Gastrocnemius medialis (tissue), 4 donors: ENCODE measurements around the gene TM9SF1. TPM values are rescaled to one million over a fixed set of nuclear protein-coding genes. Genes with fewer than 3 reads are reported as not detected.

Experiments used
- ATAC-seq, 2 donors: fragments of 150-250 bp; one replicate each; pipeline ENCODE4 v1.9.1; 2016
- DNase-seq, 2 donors: peaks; one replicate each; pipeline ENCODE4 v3.0.0-alpha.2; 2019
- H3K27ac ChIP-seq, 4 donors: fragments of 200-600 bp; sonication (generic); 1 replicate in 1 of 4; 2 replicates in 3 of 4; pipeline ENCODE4 v1.5.1; 2016 to 2018; ENCODE audit warnings: mild to moderate bottlenecking in 2 of 4, moderate library complexity in 1 of 4
- H3K27me3 ChIP-seq, 3 donors: fragments of 200-600 bp; sonication (generic) in 2 of 3; 1 replicate in 1 of 3; 2 replicates in 2 of 3; pipeline versions ENCODE4 v1.5.1 to v1.6.0; 2016 to 2019; ENCODE audit warnings: mild to moderate bottlenecking in 1 of 3, moderate library complexity in 1 of 3
- H3K36me3 ChIP-seq, 2 donors: fragments of 200-600 bp; sonication (generic) in 1 of 2; one replicate each; pipeline ENCODE4 v1.5.1; 2017 to 2018
- H3K4me1 ChIP-seq, 2 donors: fragments of 200-600 bp; sonication (generic) in 1 of 2; one replicate each; pipeline ENCODE4 v1.5.1; 2016 to 2017; ENCODE audit warnings: mild to moderate bottlenecking in 2 of 2
- H3K4me3 ChIP-seq, 4 donors: fragments of 200-600 bp; sonication (generic) in 3 of 4; 1 replicate in 1 of 4; 2 replicates in 3 of 4; pipeline ENCODE4 v1.5.1; 2016 to 2019; ENCODE audit warnings: mild to moderate bottlenecking in 2 of 4
- H3K9me3 ChIP-seq, 3 donors: fragments of 200-600 bp; sonication (generic) in 2 of 3; 1 replicate in 1 of 3; 2 replicates in 2 of 3; pipeline ENCODE4 v1.5.1; 2016 to 2019
- CTCF ChIP-seq, 5 experiments: fragments of 450-650 bp in 3 of 5; fragments of 200-600 bp in 2 of 5; sonication (generic) in 2 of 5; IDR thresholded peaks in 4 of 5; conservative IDR thresholded peaks in 1 of 5; 1 replicate in 4 of 5; 2 replicates in 1 of 5; pipeline ENCODE4 v1.5.1; 2016 to 2019; ENCODE audit warnings: antibody characterized with exemption in 5 of 5, mild to moderate bottlenecking in 3 of 5, moderate library complexity in 3 of 5
- POLR2A ChIP-seq, 2 donors: fragments of 450-650 bp; IDR thresholded peaks; one replicate each; pipeline ENCODE4 v1.6.1; 2017; ENCODE audit warnings: antibody characterized with exemption in 2 of 2, mild to moderate bottlenecking in 2 of 2, moderate library complexity in 2 of 2
- in situ Hi-C, 4 donors: fragments of 200-750 bp; cut with MboI; loops; one replicate each; pipeline versions ENCODE4 v1.15.0 to v1.8.0; 2017; ENCODE audit warnings: low sequenced_read_pairs in 4 of 4
- intact Hi-C: fragments of 100-400 bp; cut with DNase I; formaldehyde crosslinking; loops from one replicate; pipeline ENCODE4 v1.15.1; 2023; ENCODE audit warnings: low total_unique reads
- total RNA-seq, 4 donors: library from RNA; depleted of rRNA; stranded (reverse); fragments of >200 nt; gene quantifications; one replicate each; pipeline versions ENCODE4 v1.1.0 to v1.2.3, GENCODE V29; 2016

Gene TM9SF1
- total RNA-seq, 4 donors from 2014 or later, result 31.4 to 46.4 (median 36.7) TPM

GRCh38 chr14:24172261-24172860, 22.9 kb downstream of the TM9SF1 start:
- no peak for TF ChIP-seq POLR2A (IDR thresholded peaks at IDR 0.05)
- TF ChIP-seq CTCF (IDR thresholded peaks at IDR 0.05 in 4 of 5, conservative IDR thresholded peaks at IDR 0.05 in 1 of 5), result no peak
- peaks cover 9 to 21% (median 15%) of the 10 kb centered on the region in 3 donors for H3K27me3 ChIP-seq
- no peaks in the 10 kb centered on the region for H3K36me3 ChIP-seq
- H3K9me3 ChIP-seq, result no peaks in the 10 kb centered on the region
- peak overlapping the region in 1 of 4 donors; percentile 21 for H3K4me3 ChIP-seq
- intact Hi-C loops (no loop called here), in situ Hi-C loops (no loop called here)
- H3K4me1 ChIP-seq, result peaks cover 4 to 5% of the 10 kb centered on the region in 2 donors
- no peak overlapping the region for H3K27ac ChIP-seq
- DNase-seq, result no peak
- peak in 1 of 2 donors; percentile 17 for ATAC-seq

GRCh38 chr14:24171422-24172260, 23.6 kb downstream of the TM9SF1 start, which contains the start of gene REC8:
Gene REC8 (plus strand): TSS chr14:24172080. CDS start chr14:24172553, 473 bp downstream.
- DNase-seq (peak in 1 of 2 donors; percentile 32), ATAC-seq (peak in 1 of 2 donors; percentile 44)
- intact Hi-C loops (no loop called here), in situ Hi-C loops (no loop called here)
- H3K4me3 ChIP-seq, result peak within 1 kb of the TSS in 1 of 4 donors; percentile 21
- H3K36me3 ChIP-seq, result no peaks in the 10 kb centered on the region
- no peaks in the 10 kb centered on the region for H3K9me3 ChIP-seq
- peaks cover 9 to 21% (median 15%) of the 10 kb centered on the region in 3 donors for H3K27me3 ChIP-seq
- no peak within 1 kb of the TSS for H3K27ac ChIP-seq
- TF ChIP-seq CTCF (IDR thresholded peaks at IDR 0.05 in 4 of 5, conservative IDR thresholded peaks at IDR 0.05 in 1 of 5) (no peak), POLR2A (IDR thresholded peaks at IDR 0.05) (no peak)
- H3K4me1 ChIP-seq, result peaks cover 4 to 5% of the 10 kb centered on the region in 2 donors

GRCh38 chr14:24167469-24168114, 27.6 kb downstream of the TM9SF1 start:
- no peak for ATAC-seq

More at GRCh38 chr14:24167469-24168114, 27.6 kb downstream of the TM9SF1 start:
- Histone ChIP-seq H3K4me3 (no peak overlapping the region), H3K9me3 (no peaks in the 10 kb centered on the region), H3K27ac (no peak overlapping the region), H3K4me1 (peaks cover 13% of the 10 kb centered on the region in 2 donors), H3K36me3 (peaks cover 0 to 38% of the 10 kb centered on the region in 2 donors), H3K27me3 (peaks cover 9 to 21% (median 14%) of the 10 kb centered on the region in 3 donors)
- no peak for DNase-seq
- in situ Hi-C loops, result no loop called here
- intact Hi-C loops, result loop anchor here (10.0 kb wide), 1 partner anchor 127 kb away; the partner anchor contains the start of genes DHRS1 and NOP9
- no peak for TF ChIP-seq POLR2A (IDR thresholded peaks at IDR 0.05)
- no peak for TF ChIP-seq CTCF (IDR thresholded peaks at IDR 0.05 in 4 of 5, conservative IDR thresholded peaks at IDR 0.05 in 1 of 5)
